HTERT RPE-1 (cell line): ENCODE results near the gene GCDH.

Experiments
- in situ Hi-C: fragments of 300-500 bp; cut with MboI; formaldehyde crosslinking; loops from 4 replicates; pipeline ENCODE4 v1.14.3; 2020; ENCODE audit warnings: low sequenced_read_pairs

GCDH gene

GRCh38 chr19:12938779-12939601 is 48.0 kb downstream of the GCDH start:
- in situ Hi-C loops, result no loop called here

GRCh38 chr19:12939975-12940423 is 49.0 kb downstream of the GCDH start:
- in situ Hi-C loops, result no loop called here

GRCh38 chr19:12940897-12941296 is 49.9 kb downstream of the GCDH start:
- in situ Hi-C loops, result no loop called here

GRCh38 chr19:12943437-12944044 is 52.6 kb downstream of the GCDH start:
- in situ Hi-C loops, result no loop called here

GRCh38 chr19:12944104-12944674 is 53.2 kb downstream of the GCDH start:
- in situ Hi-C loops, result no loop called here

- in situ Hi-C loops, result no loop called here
These were observed 54.6 kb downstream of the GCDH start, which contains the start of gene RAD23A for GRCh38 chr19:12945479-12946091. RAD23A (plus strand) TSS chr19:12945862; CDS start chr19:12945949, 87 bp downstream.

GRCh38 chr19:12946092-12946721 is 55.2 kb downstream of the GCDH start:
- in situ Hi-C loops, result no loop called here

GRCh38 chr19:12946731-12947496 is 56.0 kb downstream of the GCDH start:
- in situ Hi-C loops, result no loop called here

GRCh38 chr19:12947702-12948611 is 57.0 kb downstream of the GCDH start:
- in situ Hi-C loops, result no loop called here

GRCh38 chr19:12948612-12949362 is 57.8 kb downstream of the GCDH start:
- in situ Hi-C loops, result no loop called here
